K562 (cell line): Measurements from ENCODE around the gene SDC1. TPM values are rescaled to one million over a fixed set of nuclear protein-coding genes. Genes with fewer than 3 reads are reported as not detected.

Source experiments
- polyA plus RNA-seq, 8 experiments: library from polyadenylated mRNA; depleted of rRNA in 4 of 8; stranded (reverse) in 5 of 8; unstranded in 3 of 8; fragments of >200 nt; fragmentation: Nextera tagmentation in 2 of 8; fragmentation: Illumina TruSeq in 1 of 8; extraction: Ambion mirVana in 2 of 8; extraction: Trizol in 1 of 8; gene quantifications; 2 replicates each; pipeline versions ENCODE4 v1.2.1 to v1.2.3, GENCODE V29; 2011 to 2014; ENCODE audit warnings: inconsistent platforms in 1 of 8, missing spikeins in 1 of 8
- small RNA-seq: library from RNA; depleted of rRNA; stranded (forward); fragments of <200 nt; gene quantifications from one replicate; pipeline ENCODE3, GENCODE V24; 2014
- total RNA-seq, 7 experiments: library from RNA; depleted of rRNA in 6 of 7; stranded (reverse); fragments of >200 nt in 6 of 7; fragmentation: Illumina TruSeq in 2 of 7; extraction: Trizol in 2 of 7; gene quantifications; 2 replicates each; pipeline versions ENCODE4 v1.2.1 to v1.2.3, GENCODE V29; 2011 to 2021; ENCODE audit warnings: low replicate concordance in 1 of 7

Gene SDC1
- total and polyA plus RNA-seq, 9 of the 15 experiments (the other 6 are each of a cell fraction or from before 2014, with no cell fraction given): 0.06 to 2.7 (median 0.49) TPM

Small RNA genes lying within 50 kb of the gene (small RNA-seq; reads per million reads assigned to genes)
- gene RN7SL140P (not detected), gene RNU6-961P (not detected), gene RNU7-113P (not detected)

Other genes starting within 250 kb of the SDC1 start
- gene WDR35, start 235.0 kb downstream of the SDC1 start, total RNA-seq (2014; rRNA removed): 5.5 and 6.4 TPM in 2 replicates
- 12.3 and 13.1 TPM in 2 replicates for gene WDR35, start 235.0 kb downstream of the SDC1 start, total RNA-seq (2014; rRNA removed; fragmentation: Illumina TruSeq; extraction: Trizol)
- 8.6 and 10.5 TPM in 2 replicates for gene WDR35, start 235.0 kb downstream of the SDC1 start, total RNA-seq (2015; rRNA removed; fragmentation: Illumina TruSeq; extraction: Trizol)
- gene WDR35, start 235.0 kb downstream of the SDC1 start, total RNA-seq (2021): 9.2 and 9.6 TPM in 2 replicates
- gene WDR35, start 235.0 kb downstream of the SDC1 start, polyA plus RNA-seq (2011; rRNA removed): 7.0 and 9.5 TPM in 2 replicates
- 6.8 and 8.0 TPM in 2 replicates for gene WDR35, start 235.0 kb downstream of the SDC1 start, polyA plus RNA-seq (2014; fragmentation: Illumina TruSeq; extraction: Trizol)
- gene WDR35, start 235.0 kb downstream of the SDC1 start, polyA plus RNA-seq (2014; fragmentation: Nextera tagmentation; extraction: Ambion mirVana): 1 to 10 TPM; 3.3 to 6.7 TPM
- 6.2 and 7.3 TPM in 2 replicates for gene WDR35, start 235.0 kb downstream of the SDC1 start, polyA plus RNA-seq (2014; rRNA removed)
- not detected in 2 replicates for gene MATN3, start 212.5 kb downstream of the SDC1 start, total RNA-seq (2014; rRNA removed)
- gene MATN3, start 212.5 kb downstream of the SDC1 start, total RNA-seq (2014; rRNA removed; fragmentation: Illumina TruSeq; extraction: Trizol): not detected in 2 replicates
- gene MATN3, start 212.5 kb downstream of the SDC1 start, total RNA-seq (2015; rRNA removed; fragmentation: Illumina TruSeq; extraction: Trizol): not detected in 2 replicates
- gene MATN3, start 212.5 kb downstream of the SDC1 start, total RNA-seq (2021): not detected in 2 replicates
- not detected in 2 replicates for gene MATN3, start 212.5 kb downstream of the SDC1 start, polyA plus RNA-seq (2011; rRNA removed)
- gene MATN3, start 212.5 kb downstream of the SDC1 start, polyA plus RNA-seq (2014; fragmentation: Illumina TruSeq; extraction: Trizol): not detected in 2 replicates
- gene MATN3, start 212.5 kb downstream of the SDC1 start, polyA plus RNA-seq (2014; fragmentation: Nextera tagmentation; extraction: Ambion mirVana): not detected
- 0.30 TPM in 1 of 2 replicates, not detected in the other for gene MATN3, start 212.5 kb downstream of the SDC1 start, polyA plus RNA-seq (2014; rRNA removed)
- 13.4 and 18.7 TPM in 2 replicates for gene LAPTM4A, start 173.5 kb downstream of the SDC1 start, total RNA-seq (2014; rRNA removed)
- gene LAPTM4A, start 173.5 kb downstream of the SDC1 start, total RNA-seq (2014; rRNA removed; fragmentation: Illumina TruSeq; extraction: Trizol): 23.2 and 31.2 TPM in 2 replicates
- 31.0 and 31.3 TPM in 2 replicates for gene LAPTM4A, start 173.5 kb downstream of the SDC1 start, total RNA-seq (2015; rRNA removed; fragmentation: Illumina TruSeq; extraction: Trizol)
- 45.1 and 46.0 TPM in 2 replicates for gene LAPTM4A, start 173.5 kb downstream of the SDC1 start, total RNA-seq (2021)
- gene LAPTM4A, start 173.5 kb downstream of the SDC1 start, polyA plus RNA-seq (2011; rRNA removed): 139 and 167 TPM in 2 replicates
- gene LAPTM4A, start 173.5 kb downstream of the SDC1 start, polyA plus RNA-seq (2014; fragmentation: Illumina TruSeq; extraction: Trizol): 53.9 and 64.5 TPM in 2 replicates
- 100 to 1,000 TPM; 141 to 157 TPM for gene LAPTM4A, start 173.5 kb downstream of the SDC1 start, polyA plus RNA-seq (2014; fragmentation: Nextera tagmentation; extraction: Ambion mirVana)
- 50.1 and 64.3 TPM in 2 replicates for gene LAPTM4A, start 173.5 kb downstream of the SDC1 start, polyA plus RNA-seq (2014; rRNA removed)
- gene PUM2, start 125.7 kb upstream of the SDC1 start, total RNA-seq (2014; rRNA removed): 14.9 and 18.0 TPM in 2 replicates
- gene PUM2, start 125.7 kb upstream of the SDC1 start, total RNA-seq (2014; rRNA removed; fragmentation: Illumina TruSeq; extraction: Trizol): 33.3 and 46.5 TPM in 2 replicates
- 22.3 and 25.5 TPM in 2 replicates for gene PUM2, start 125.7 kb upstream of the SDC1 start, total RNA-seq (2015; rRNA removed; fragmentation: Illumina TruSeq; extraction: Trizol)
- 53.3 and 56.7 TPM in 2 replicates for gene PUM2, start 125.7 kb upstream of the SDC1 start, total RNA-seq (2021)
- gene PUM2, start 125.7 kb upstream of the SDC1 start, polyA plus RNA-seq (2011; rRNA removed): 55.9 and 61.9 TPM in 2 replicates
- 32.7 and 35.2 TPM in 2 replicates for gene PUM2, start 125.7 kb upstream of the SDC1 start, polyA plus RNA-seq (2014; fragmentation: Illumina TruSeq; extraction: Trizol)
- 10 to 100 TPM; 13.4 to 15.8 TPM for gene PUM2, start 125.7 kb upstream of the SDC1 start, polyA plus RNA-seq (2014; fragmentation: Nextera tagmentation; extraction: Ambion mirVana)
- 28.3 and 31.3 TPM in 2 replicates for gene PUM2, start 125.7 kb upstream of the SDC1 start, polyA plus RNA-seq (2014; rRNA removed)
- gene RHOB, start 221.9 kb upstream of the SDC1 start, total RNA-seq (2014; rRNA removed): 4.2 and 4.8 TPM in 2 replicates
- 0.87 and 0.99 TPM in 2 replicates for gene RHOB, start 221.9 kb upstream of the SDC1 start, total RNA-seq (2014; rRNA removed; fragmentation: Illumina TruSeq; extraction: Trizol)
- 0.72 and 0.90 TPM in 2 replicates for gene RHOB, start 221.9 kb upstream of the SDC1 start, total RNA-seq (2015; rRNA removed; fragmentation: Illumina TruSeq; extraction: Trizol)
- 3.3 and 4.2 TPM in 2 replicates for gene RHOB, start 221.9 kb upstream of the SDC1 start, total RNA-seq (2021)
- 1.1 and 1.5 TPM in 2 replicates for gene RHOB, start 221.9 kb upstream of the SDC1 start, polyA plus RNA-seq (2011; rRNA removed)
- gene RHOB, start 221.9 kb upstream of the SDC1 start, polyA plus RNA-seq (2014; fragmentation: Illumina TruSeq; extraction: Trizol): 1.3 and 1.4 TPM in 2 replicates
- gene RHOB, start 221.9 kb upstream of the SDC1 start, polyA plus RNA-seq (2014; fragmentation: Nextera tagmentation; extraction: Ambion mirVana): under 1 TPM; 0.07 to 0.17 TPM
- gene RHOB, start 221.9 kb upstream of the SDC1 start, polyA plus RNA-seq (2014; rRNA removed): 2.1 and 2.6 TPM in 2 replicates